Esophagus muscularis mucosa (tissue), 4 donors: Measurements from ENCODE around the gene JPH2. TPM values are rescaled to one million over a fixed set of nuclear protein-coding genes. Genes with fewer than 3 reads are reported as not detected.

Experiments
- DNase-seq: peaks from one replicate; pipeline ENCODE4 v3.0.0-alpha.2; 2017; ENCODE audit errors: extremely low spot score
- H3K27ac ChIP-seq, 4 donors: fragments of 200-600 bp; sonication (generic); replicated peaks in 1 of 4; 1 replicate in 3 of 4; 2 replicates in 1 of 4; pipeline ENCODE4 v1.5.1; 2016 to 2019; ENCODE audit warnings: mild to moderate bottlenecking in 1 of 4
- H3K27me3 ChIP-seq, 4 donors: fragments of 200-600 bp; sonication (generic); one replicate each; pipeline versions ENCODE4 v1.5.1 to v1.6.0; 2016 to 2019
- H3K36me3 ChIP-seq, 4 donors: fragments of 200-600 bp; sonication (generic); one replicate each; pipeline ENCODE4 v1.5.1; 2016 to 2019
- H3K4me1 ChIP-seq, 4 donors: fragments of 200-600 bp; sonication (generic); one replicate each; pipeline ENCODE4 v1.5.1; 2016 to 2019
- H3K4me3 ChIP-seq, 4 donors: fragments of 200-600 bp; sonication (generic); 1 replicate in 2 of 4; 2 replicates in 2 of 4; pipeline ENCODE4 v1.5.1; 2016 to 2019; ENCODE audit warnings: mild to moderate bottlenecking in 4 of 4, moderate library complexity in 1 of 4
- H3K9me3 ChIP-seq, 4 donors: fragments of 200-600 bp; sonication (generic); 1 replicate in 3 of 4; 2 replicates in 1 of 4; pipeline ENCODE4 v1.5.1; 2016 to 2019
- CTCF ChIP-seq, 3 experiments: fragments of 200-600 bp in 2 of 3; fragments of 450-650 bp in 1 of 3; sonication (generic) in 2 of 3; IDR thresholded peaks; one replicate each; pipeline ENCODE4 v1.5.1; 2017 to 2019; ENCODE audit warnings: antibody characterized with exemption in 3 of 3, mild to moderate bottlenecking in 2 of 3, moderate library complexity in 1 of 3
- EP300 ChIP-seq: sonication (generic); formaldehyde crosslinking; IDR thresholded peaks from one replicate; pipeline ENCODE4 v1.6.1; 2017; ENCODE audit warnings: antibody characterized with exemption
- POLR2A ChIP-seq: fragments of 450-650 bp; IDR thresholded peaks from one replicate; pipeline ENCODE4 v1.6.1; 2017; ENCODE audit warnings: antibody characterized with exemption, moderate library complexity, mild to moderate bottlenecking, low read depth
- POLR2AphosphoS5 ChIP-seq, 2 donors: sonication (generic); formaldehyde crosslinking; IDR thresholded peaks; one replicate each; pipeline ENCODE4 v1.6.1; 2017; ENCODE audit warnings: antibody characterized with exemption in 2 of 2
- WGBS: methylation state at CpG from one replicate; pipeline ENCODE4 v1.1.5; 2018; 5-methylcytosine and 5-hydroxymethylcytosine counted together
- intact Hi-C: fragments of 100-400 bp; cut with DNase I; formaldehyde crosslinking; loops from one replicate; pipeline ENCODE4 v1.15.1; 2023
- total RNA-seq, 4 donors: library from RNA; depleted of rRNA; stranded (reverse); fragments of >200 nt; gene quantifications; one replicate each; pipeline versions ENCODE4 v1.1.0 to v1.2.1, GENCODE V29; 2016

JPH2 gene
- total RNA-seq, 4 donors from 2014 or later = 187 to 441 (median 295) TPM

GRCh38 chr20:44081476-44081875 is 105.5 kb downstream of the JPH2 start:
- Histone ChIP-seq H3K36me3 (no peaks in the 10 kb centered on the region), H3K4me3 (no peak overlapping the region), H3K9me3 (no peaks in the 10 kb centered on the region), H3K4me1 (peaks cover 0 to 33% (median 25%) of the 10 kb centered on the region in 4 donors), H3K27me3 (no peaks in the 10 kb centered on the region), H3K27ac (no peak overlapping the region)
- TF ChIP-seq POLR2A (no peak), CTCF (IDR thresholded peaks at IDR 0.05) (no peak), EP300 (no peak), POLR2AphosphoS5 (IDR thresholded peaks at IDR 0.05) (no peak)
- WGBS = 55% methylated on average over 4 of the region's 4 CpGs
- intact Hi-C loops = loop anchor here (5.0 kb wide), 1 partner anchor 634 kb away; no protein-coding TSS in a partner anchor
- no peak for DNase-seq

- DNase-seq = peak; percentile 92
- no peaks in the 10 kb centered on the region for H3K27me3 ChIP-seq
- intact Hi-C loops = loop anchor here (1.0 to 5.0 kb wide), 2 partner anchors 331 to 633 kb away; no protein-coding TSS in a partner anchor
- WGBS = 11% methylated on average over 8 of the region's 8 CpGs
- H3K27ac ChIP-seq = peak overlapping the region in 1 of 4 donors; percentile 44
- TF ChIP-seq EP300 = no peak
- TF ChIP-seq POLR2A = no peak
- TF ChIP-seq CTCF (IDR thresholded peaks at IDR 0.05) = peak in 2 of 3 experiments; percentile 100
- TF ChIP-seq POLR2AphosphoS5 (IDR thresholded peaks at IDR 0.05) = peak; percentile 27 to 63
- H3K4me1 ChIP-seq = peaks cover 0 to 33% (median 25%) of the 10 kb centered on the region in 4 donors
- H3K9me3 ChIP-seq = no peaks in the 10 kb centered on the region
- H3K36me3 ChIP-seq = no peaks in the 10 kb centered on the region
- H3K4me3 ChIP-seq = no peak overlapping the region
Observed at GRCh38 chr20:44080646-44081267, 106.2 kb downstream of the JPH2 start.

- intact Hi-C loops = loop anchor here (1.0 to 5.0 kb wide), 2 partner anchors 331 to 633 kb away; no protein-coding TSS in a partner anchor
- Histone ChIP-seq H3K4me1 (peaks cover 0 to 33% (median 25%) of the 10 kb centered on the region in 4 donors), H3K9me3 (no peaks in the 10 kb centered on the region), H3K36me3 (no peaks in the 10 kb centered on the region), H3K27ac (peak overlapping the region in 1 of 4 donors; percentile 43), H3K4me3 (no peak overlapping the region), H3K27me3 (no peaks in the 10 kb centered on the region)
- no CpG with 5 or more reads among the region's 10 CpGs for WGBS
- TF ChIP-seq POLR2AphosphoS5 (IDR thresholded peaks at IDR 0.05) (no peak), CTCF (IDR thresholded peaks at IDR 0.05) (no peak), EP300 (no peak), POLR2A (no peak)
- DNase-seq = peak; percentile 77
Observed at GRCh38 chr20:44080064-44080463, 106.9 kb downstream of the JPH2 start.

DNA sequence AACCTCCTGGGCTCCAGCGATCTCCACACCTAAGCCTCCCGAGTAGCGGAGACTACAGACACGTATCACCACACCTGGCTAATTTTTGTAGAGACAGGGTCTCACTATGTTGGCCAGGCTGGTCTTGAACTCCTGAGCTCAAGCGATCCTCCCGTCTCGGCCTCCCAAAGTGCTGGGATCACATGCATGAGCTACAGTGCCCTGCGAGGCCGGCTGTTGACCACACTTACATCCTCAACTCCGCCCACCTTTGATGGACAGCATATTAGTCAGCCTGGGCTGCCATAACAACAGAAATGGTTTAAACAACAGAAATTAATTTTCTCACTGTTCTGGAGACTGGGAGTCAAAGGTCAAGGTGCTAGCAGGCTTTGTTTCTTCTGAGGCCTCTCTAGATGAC is 107.7 kb downstream of the JPH2 start:
- Histone ChIP-seq H3K36me3 (no peaks in the 10 kb centered on the region), H3K27me3 (no peaks in the 10 kb centered on the region), H3K9me3 (no peaks in the 10 kb centered on the region), H3K4me1 (peaks cover 0 to 40% (median 25%) of the 10 kb centered on the region in 4 donors), H3K27ac (peak overlapping the region in 1 of 4 donors; percentile 43), H3K4me3 (no peak overlapping the region)
- intact Hi-C loops = loop anchor here (10.0 kb wide), 1 partner anchor 234 kb away; no protein-coding TSS in a partner anchor
- peak; percentile 83 for DNase-seq
- 91% methylated on average over 8 of the region's 10 CpGs for WGBS
- TF ChIP-seq POLR2A (no peak), POLR2AphosphoS5 (IDR thresholded peaks at IDR 0.05) (no peak), CTCF (IDR thresholded peaks at IDR 0.05) (no peak), EP300 (no peak)
